ENCODE data around the gene GJA10. TPM values are rescaled to one million over a fixed set of nuclear protein-coding genes. Genes with fewer than 3 reads are reported as not detected.

The GJA10 gene
- total and polyA plus RNA-seq, 11 donors: not detected

DNA sequence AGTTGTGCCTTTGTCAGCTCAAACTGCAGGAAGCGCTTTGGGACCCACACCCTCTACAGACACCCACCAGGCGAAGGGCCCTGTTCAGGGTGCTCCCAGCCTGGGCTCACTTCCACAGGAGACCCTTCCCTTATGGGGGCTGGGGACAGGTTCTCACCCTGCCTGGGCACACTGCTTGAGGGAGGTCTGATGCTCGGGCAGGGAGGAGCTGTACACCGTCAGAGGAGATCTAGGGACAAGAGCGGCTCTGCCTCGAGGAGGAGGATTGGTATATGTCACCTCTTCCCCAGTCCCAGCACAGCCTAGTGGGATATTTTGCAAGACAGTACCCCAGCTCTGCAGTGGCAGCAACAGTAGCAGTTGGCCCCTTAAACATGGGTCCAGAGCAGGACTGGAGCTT lies 26.9 kb downstream of the GJA10 start:
- H3K27ac ChIP-seq: no peak overlapping the region
- H3K4me1 ChIP-seq: no peaks in the 10 kb centered on the region
- ATAC-seq (no peak), DNase-seq (no peak)
- H3K36me3 ChIP-seq: no peaks in the 10 kb centered on the region
- peaks cover 0 to 2% (median 0%) of the 10 kb centered on the region in 9 donors for H3K27me3 ChIP-seq
- no peak for TF ChIP-seq CTCF (IDR thresholded peaks at IDR 0.05)
- no peak for TF ChIP-seq POLR2A (IDR thresholded peaks at IDR 0.05)
- intact Hi-C loops (cut with DNase I): no loop called here
- H3K9me3 ChIP-seq: peaks cover 0 to 12% (median 7%) of the 10 kb centered on the region in 12 donors
- 79 to 94% (median 84%) methylated on average over 3 to 6 of the region's 6 CpGs for WGBS, 4 donors
- no peak overlapping the region for H3K4me3 ChIP-seq

GRCh38 chr6:89921691-89922090 lies 27.4 kb downstream of the GJA10 start:
- Histone ChIP-seq H3K9me3 (peaks cover 0 to 7% (median 2%) of the 10 kb centered on the region in 12 donors), H3K36me3 (no peaks in the 10 kb centered on the region), H3K27me3 (peaks cover 0 to 2% (median 0%) of the 10 kb centered on the region in 9 donors), H3K4me3 (no peak overlapping the region), H3K27ac (no peak overlapping the region), H3K4me1 (no peaks in the 10 kb centered on the region)
- TF ChIP-seq POLR2A (IDR thresholded peaks at IDR 0.05) (no peak), CTCF (IDR thresholded peaks at IDR 0.05) (no peak)
- DNase-seq (no peak), ATAC-seq (no peak)
- intact Hi-C loops (cut with DNase I): no loop called here
- 92 to 98% (median 94%) methylated on average over 10 of the region's 10 CpGs for WGBS, 4 donors

DNA sequence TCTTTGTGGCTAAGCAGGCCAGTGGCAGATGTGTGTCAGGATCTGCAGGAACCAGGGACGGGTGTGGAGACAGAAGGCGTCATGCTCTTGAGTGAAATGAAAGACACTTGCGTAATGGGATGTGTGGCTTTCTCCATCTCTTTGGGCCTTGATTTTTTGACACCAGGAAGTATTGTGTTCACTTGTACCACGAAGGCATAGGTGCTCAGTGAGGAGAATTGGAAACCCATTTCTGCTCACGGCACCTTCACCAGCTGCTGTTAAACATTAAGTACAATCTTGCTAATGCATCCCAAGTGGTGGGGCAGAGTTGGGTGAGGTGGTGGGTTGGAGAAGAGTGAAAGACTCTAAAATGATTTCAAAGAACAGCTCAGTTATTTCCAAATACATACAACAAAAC lies 30.0 kb downstream of the GJA10 start:
- ATAC-seq (no peak), DNase-seq (no peak)
- Histone ChIP-seq H3K4me1 (peaks cover 0 to 6% (median 0%) of the 10 kb centered on the region in 12 donors), H3K27ac (no peak overlapping the region), H3K36me3 (no peaks in the 10 kb centered on the region), H3K27me3 (peaks cover 0 to 2% (median 0%) of the 10 kb centered on the region in 9 donors), H3K4me3 (no peak overlapping the region), H3K9me3 (no peaks in the 10 kb centered on the region)
- intact Hi-C loops (cut with DNase I): no loop called here
- no peak for TF ChIP-seq POLR2A (IDR thresholded peaks at IDR 0.05)
- TF ChIP-seq CTCF (IDR thresholded peaks at IDR 0.05): no peak
- WGBS, 4 donors: 67 to 71% (median 69%) methylated on average over 5 of the region's 5 CpGs

DNA sequence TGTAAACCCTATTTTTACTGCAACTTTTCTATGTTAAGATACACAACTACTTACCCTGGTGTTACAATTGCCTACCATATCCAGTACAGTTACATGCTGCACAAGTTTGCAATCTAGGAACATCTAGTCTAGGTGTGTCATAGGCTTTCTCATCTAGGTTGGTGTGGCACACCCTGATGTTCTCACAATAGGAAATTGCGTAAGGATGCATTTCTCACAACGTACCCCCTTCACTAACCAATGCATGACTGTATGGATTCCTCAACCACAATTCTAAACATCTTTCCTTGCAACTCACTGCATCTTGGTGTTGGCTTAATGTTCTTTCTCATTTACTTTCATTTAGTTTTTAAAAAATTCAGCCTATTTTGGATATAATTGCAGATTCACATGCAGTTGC lies 31.6 kb downstream of the GJA10 start:
- no peak overlapping the region for H3K4me3 ChIP-seq
- H3K27me3 ChIP-seq: peaks cover 0 to 2% (median 0%) of the 10 kb centered on the region in 9 donors
- H3K27ac ChIP-seq: no peak overlapping the region
- 81 to 88% (median 82%) methylated on average over 2 of the region's 2 CpGs for WGBS, 4 donors
- no peaks in the 10 kb centered on the region for H3K9me3 ChIP-seq
- intact Hi-C loops (cut with DNase I): no loop called here
- no peak for TF ChIP-seq CTCF (IDR thresholded peaks at IDR 0.05)
- no peak for TF ChIP-seq POLR2A (IDR thresholded peaks at IDR 0.05)
- H3K4me1 ChIP-seq: peaks cover 0 to 6% (median 0%) of the 10 kb centered on the region in 12 donors
- DNase-seq (no peak), ATAC-seq (no peak)
- no peaks in the 10 kb centered on the region for H3K36me3 ChIP-seq

Data from heart left ventricle (tissue), 16 donors.